Activated naive CD8-positive, alpha-beta T cell treated with anti-CD3 and anti-CD28 coated beads, Interleukin-2, amount 10 ng/mL, durations not matched to agents 7 days and 5 days (primary cell): ENCODE measurements around the gene C1orf21. TPM values are rescaled to one million over a fixed set of nuclear protein-coding genes. Genes with fewer than 3 reads are reported as not detected.

Experiments
- ATAC-seq: fragments of 150-1000 bp; cut with Tn5 transposase; one replicate; pipeline ENCODE4 v1.10.0; 2021; ENCODE audit warnings: low read depth, moderate library complexity
- POLR2A ChIA-PET: fragments of 350-600 bp; sonication (Branson Sonifier 250); formaldehyde crosslinking; loops from one replicate; lab custom pipeline; 2021; ENCODE audit warnings: antibody characterized with exemption; lab: Charles Lee
- DNase-seq: peaks from one replicate; pipeline ENCODE4 v3.0.0; 2021
- H3K27ac Mint-ChIP-seq: one replicate; pipeline ENCODE4 v1.8.0; 2022; ENCODE audit warnings: mild to moderate bottlenecking, mixed read lengths
- H3K27me3 Mint-ChIP-seq: one replicate; pipeline ENCODE4 v1.8.0; 2022; ENCODE audit warnings: mild to moderate bottlenecking, moderate library complexity, mixed read lengths
- H3K36me3 Mint-ChIP-seq: one replicate; pipeline ENCODE4 v1.8.0; 2021; ENCODE audit warnings: mild to moderate bottlenecking, mixed read lengths
- H3K4me1 Mint-ChIP-seq: one replicate; pipeline ENCODE4 v1.8.0; 2021; ENCODE audit warnings: mixed read lengths
- H3K4me3 Mint-ChIP-seq: one replicate; pipeline ENCODE4 v1.8.0; 2022; ENCODE audit warnings: mild to moderate bottlenecking, moderate library complexity, mixed read lengths
- H3K9me3 Mint-ChIP-seq: one replicate; pipeline ENCODE4 v1.8.0; 2021; ENCODE audit warnings: mixed read lengths
- total RNA-seq, 2 experiments: library from RNA; stranded (reverse); gene quantifications; one replicate each; pipeline ENCODE4 v1.2.3, GENCODE V29; 2021

The C1orf21 gene
- total RNA-seq, 2 experiments from 2014 or later, result 9.4 to 12.9 TPM

- Mint-ChIP-seq H3K4me3 (no peak overlapping the region), H3K27me3 (peaks cover 2% of the 10 kb centered on the region)
These were observed 152.8 kb downstream of the C1orf21 start for GRCh38 chr1:184539580-184539979.

GRCh38 chr1:184541537-184542152 lies 154.8 kb downstream of the C1orf21 start:
- H3K4me3 Mint-ChIP-seq, result no peak overlapping the region
- no peaks in the 10 kb centered on the region for H3K9me3 Mint-ChIP-seq
- no peaks in the 10 kb centered on the region for H3K36me3 Mint-ChIP-seq
- H3K4me1 Mint-ChIP-seq, result no peaks in the 10 kb centered on the region
- no peak for ATAC-seq
- H3K27me3 Mint-ChIP-seq, result peaks cover 2% of the 10 kb centered on the region
- POLR2A ChIA-PET, result no interaction called here
- no peak overlapping the region for H3K27ac Mint-ChIP-seq
- DNase-seq, result no peak

More at GRCh38 chr1:184539580-184539979, 152.8 kb downstream of the C1orf21 start:
- ATAC-seq (no peak), DNase-seq (no peak)
- Mint-ChIP-seq H3K36me3 (no peaks in the 10 kb centered on the region), H3K27ac (no peak overlapping the region), H3K9me3 (no peaks in the 10 kb centered on the region), H3K4me1 (no peaks in the 10 kb centered on the region)
- POLR2A ChIA-PET, result no interaction called here

- peaks cover 2% of the 10 kb centered on the region for H3K27me3 Mint-ChIP-seq
- H3K4me3 Mint-ChIP-seq, result no peak overlapping the region
- ATAC-seq, result no peak
- DNase-seq, result no peak
- H3K27ac Mint-ChIP-seq, result no peak overlapping the region
- H3K36me3 Mint-ChIP-seq, result no peaks in the 10 kb centered on the region
- POLR2A ChIA-PET, result no interaction called here
- no peaks in the 10 kb centered on the region for H3K9me3 Mint-ChIP-seq
- H3K4me1 Mint-ChIP-seq, result no peaks in the 10 kb centered on the region
These were observed 155.5 kb downstream of the C1orf21 start for GRCh38 chr1:184542291-184542690.

DNA sequence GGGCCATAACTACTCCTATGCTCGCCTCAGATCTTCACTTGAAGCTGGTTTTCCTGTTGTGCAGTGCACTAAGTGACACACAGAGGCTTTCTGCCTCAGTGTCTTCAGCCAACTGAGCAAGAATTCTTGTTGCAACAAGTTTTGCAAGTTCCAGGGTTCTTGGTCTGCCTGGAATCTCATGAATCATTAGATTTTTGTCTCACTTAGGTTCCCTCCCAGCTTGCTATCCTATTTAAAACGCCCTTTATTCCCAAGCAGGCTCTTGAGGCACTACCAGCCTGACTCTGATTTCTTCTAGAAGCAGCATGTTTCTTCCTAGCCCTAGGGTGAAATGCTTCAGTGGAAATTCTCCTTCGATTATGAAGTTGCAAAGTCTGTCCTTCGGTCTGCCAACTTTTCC lies 158.8 kb downstream of the C1orf21 start:
- no peaks in the 10 kb centered on the region for H3K36me3 Mint-ChIP-seq
- no peaks in the 10 kb centered on the region for H3K4me1 Mint-ChIP-seq
- H3K27ac Mint-ChIP-seq, result no peak overlapping the region
- ATAC-seq, result no peak
- POLR2A ChIA-PET, result no interaction called here
- no peaks in the 10 kb centered on the region for H3K27me3 Mint-ChIP-seq
- no peaks in the 10 kb centered on the region for H3K9me3 Mint-ChIP-seq
- DNase-seq, result no peak
- no peak overlapping the region for H3K4me3 Mint-ChIP-seq

DNA sequence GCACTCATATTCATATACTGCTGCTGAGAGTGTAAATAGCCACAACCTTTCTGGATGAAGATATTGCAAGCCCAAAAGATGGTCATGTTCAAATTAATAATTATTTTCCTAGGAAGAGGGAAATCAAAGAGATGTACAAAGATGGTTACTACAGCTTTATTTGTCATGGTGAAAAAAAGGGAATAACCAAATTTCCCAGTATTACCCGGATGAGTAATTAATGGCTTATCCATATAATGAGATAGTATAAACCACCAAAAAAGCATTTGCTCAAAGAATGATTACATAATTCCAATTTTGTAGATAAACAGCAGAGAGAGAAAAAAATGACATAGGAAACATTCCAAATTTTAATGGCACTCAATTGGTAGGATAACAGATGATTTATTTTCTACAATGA lies 165.6 kb downstream of the C1orf21 start:
- Mint-ChIP-seq H3K27ac (no peak overlapping the region), H3K27me3 (peaks cover 16% of the 10 kb centered on the region), H3K4me1 (no peaks in the 10 kb centered on the region), H3K4me3 (no peak overlapping the region), H3K9me3 (no peaks in the 10 kb centered on the region), H3K36me3 (no peaks in the 10 kb centered on the region)
- DNase-seq (no peak), ATAC-seq (no peak)
- POLR2A ChIA-PET, result no interaction called here

- POLR2A ChIA-PET, result no interaction called here
- no peak overlapping the region for H3K27ac Mint-ChIP-seq
These were observed 167.0 kb downstream of the C1orf21 start for GRCh38 chr1:184553845-184554244.

GRCh38 chr1:184555665-184556641 lies 169.1 kb downstream of the C1orf21 start:
- POLR2A ChIA-PET, result no interaction called here
- Mint-ChIP-seq H3K27ac (no peak overlapping the region), H3K4me1 (no peaks in the 10 kb centered on the region), H3K9me3 (no peaks in the 10 kb centered on the region), H3K36me3 (no peaks in the 10 kb centered on the region), H3K27me3 (peaks cover 16% of the 10 kb centered on the region), H3K4me3 (no peak overlapping the region)
- DNase-seq (no peak), ATAC-seq (no peak)

More at GRCh38 chr1:184553845-184554244, 167.0 kb downstream of the C1orf21 start:
- H3K4me3 Mint-ChIP-seq, result no peak overlapping the region
- H3K4me1 Mint-ChIP-seq, result no peaks in the 10 kb centered on the region
- peaks cover 16% of the 10 kb centered on the region for H3K27me3 Mint-ChIP-seq
- H3K36me3 Mint-ChIP-seq, result no peaks in the 10 kb centered on the region
- no peaks in the 10 kb centered on the region for H3K9me3 Mint-ChIP-seq
- DNase-seq (no peak), ATAC-seq (no peak)

DNA sequence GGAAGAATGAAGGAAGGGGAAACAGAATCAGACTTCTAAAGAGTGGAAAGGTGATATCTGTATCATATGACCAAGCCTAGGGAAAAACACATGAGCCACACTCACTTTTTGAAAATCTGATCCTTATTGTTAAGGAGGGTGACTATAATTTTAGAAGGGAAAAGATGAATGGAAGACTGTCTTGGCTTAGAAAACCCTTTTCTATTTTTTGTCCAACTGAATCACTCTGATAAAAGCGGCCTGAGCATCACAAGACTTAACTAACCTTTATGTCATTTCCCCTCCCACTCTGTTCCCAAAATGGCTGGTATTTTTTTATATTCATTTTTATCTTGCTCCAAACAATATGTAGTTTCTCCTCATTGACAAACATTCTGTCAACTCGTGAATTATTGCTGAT lies 169.8 kb downstream of the C1orf21 start:
- no peak for ATAC-seq
- H3K9me3 Mint-ChIP-seq, result no peaks in the 10 kb centered on the region
- no peak overlapping the region for H3K4me3 Mint-ChIP-seq
- POLR2A ChIA-PET, result no interaction called here
- H3K4me1 Mint-ChIP-seq, result no peaks in the 10 kb centered on the region
- H3K27me3 Mint-ChIP-seq, result peaks cover 18% of the 10 kb centered on the region
- H3K36me3 Mint-ChIP-seq, result no peaks in the 10 kb centered on the region
- H3K27ac Mint-ChIP-seq, result no peak overlapping the region
- DNase-seq, result no peak

DNA sequence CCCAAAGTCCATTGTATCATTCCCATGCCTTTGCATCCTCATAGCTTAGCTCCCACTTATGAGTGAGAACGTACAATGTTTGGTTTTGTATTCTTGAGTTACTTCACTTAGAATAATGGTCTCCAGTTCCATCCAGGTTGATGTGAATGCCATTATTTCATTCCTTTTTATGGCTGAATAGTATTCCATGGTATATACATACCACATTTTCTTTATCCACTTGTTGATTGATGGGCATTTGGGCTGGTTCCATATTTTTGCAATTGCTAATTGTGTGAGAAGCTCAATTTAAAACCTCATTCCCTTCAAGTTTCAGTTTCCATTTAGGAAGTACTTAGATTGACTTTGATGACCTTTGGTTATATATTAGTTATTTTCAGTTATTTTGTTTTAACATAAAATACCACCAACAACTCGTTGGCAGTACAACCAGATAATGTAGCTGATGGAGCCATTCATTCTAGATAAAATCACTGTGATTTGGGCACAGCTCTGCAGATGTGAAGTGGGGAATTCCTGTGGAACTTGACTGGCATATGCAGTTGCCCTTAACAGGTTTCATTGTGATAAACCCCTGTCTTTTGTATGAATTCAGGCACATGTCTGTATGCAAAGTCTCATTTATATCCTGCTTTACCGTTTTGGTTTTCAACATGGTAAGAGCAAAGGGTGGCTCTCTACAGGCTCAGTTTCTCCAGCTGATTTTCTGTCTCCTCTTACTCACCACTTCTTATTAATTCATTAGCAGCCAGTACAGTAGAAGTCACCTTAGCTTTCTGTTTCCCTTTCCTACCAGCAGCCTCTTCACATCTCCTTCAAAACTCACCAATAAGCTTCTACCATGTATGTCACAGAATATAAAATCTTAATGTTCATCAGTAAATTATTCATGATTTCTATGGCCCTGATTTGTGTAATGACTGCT lies 170.9 kb downstream of the C1orf21 start:
- Mint-ChIP-seq H3K36me3 (no peaks in the 10 kb centered on the region), H3K9me3 (no peaks in the 10 kb centered on the region), H3K4me3 (no peak overlapping the region), H3K27ac (no peak overlapping the region), H3K27me3 (peaks cover 12% of the 10 kb centered on the region), H3K4me1 (no peaks in the 10 kb centered on the region)
- POLR2A ChIA-PET, result no interaction called here
- no peak for ATAC-seq
- no peak for DNase-seq

GRCh38 chr1:184558691-184559090 lies 171.9 kb downstream of the C1orf21 start:
- ATAC-seq (no peak), DNase-seq (no peak)
- POLR2A ChIA-PET, result no interaction called here
- H3K4me1 Mint-ChIP-seq, result no peaks in the 10 kb centered on the region
- no peak overlapping the region for H3K27ac Mint-ChIP-seq
- H3K27me3 Mint-ChIP-seq, result peaks cover 8% of the 10 kb centered on the region
- H3K9me3 Mint-ChIP-seq, result no peaks in the 10 kb centered on the region
- H3K36me3 Mint-ChIP-seq, result no peaks in the 10 kb centered on the region
- H3K4me3 Mint-ChIP-seq, result no peak overlapping the region

- Mint-ChIP-seq H3K4me1 (no peaks in the 10 kb centered on the region), H3K27ac (no peak overlapping the region), H3K27me3 (peaks cover 7% of the 10 kb centered on the region), H3K36me3 (no peaks in the 10 kb centered on the region), H3K4me3 (no peak overlapping the region), H3K9me3 (no peaks in the 10 kb centered on the region)
- DNase-seq, result no peak
- POLR2A ChIA-PET, result no interaction called here
- ATAC-seq, result no peak
These were observed 172.4 kb downstream of the C1orf21 start for GRCh38 chr1:184559117-184559713.

DNA sequence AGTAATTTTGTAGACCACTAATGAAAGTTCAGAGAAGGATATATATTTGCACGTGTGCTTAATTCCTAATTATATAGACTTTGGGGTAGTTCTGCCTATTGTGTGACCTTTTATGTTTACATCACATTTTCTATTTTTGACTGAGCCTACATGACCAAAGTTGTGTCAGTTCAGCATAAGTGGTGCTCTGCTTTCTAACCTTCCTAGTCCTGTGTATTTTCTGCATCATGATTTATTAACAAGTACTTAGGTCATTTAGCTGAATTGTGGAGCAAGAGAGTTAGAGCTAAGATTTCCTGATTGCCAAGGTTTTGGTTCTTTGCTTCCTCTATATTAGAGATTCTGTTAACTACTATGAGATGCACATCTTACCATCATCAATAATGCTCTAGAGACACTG lies 176.0 kb downstream of the C1orf21 start:
- POLR2A ChIA-PET, result no interaction called here
- Mint-ChIP-seq H3K27ac (no peak overlapping the region), H3K36me3 (no peaks in the 10 kb centered on the region), H3K4me3 (no peak overlapping the region), H3K9me3 (no peaks in the 10 kb centered on the region), H3K4me1 (no peaks in the 10 kb centered on the region), H3K27me3 (peaks cover 5% of the 10 kb centered on the region)
- ATAC-seq (no peak), DNase-seq (no peak)

GRCh38 chr1:184563308-184563707 lies 176.5 kb downstream of the C1orf21 start:
- no peaks in the 10 kb centered on the region for H3K4me1 Mint-ChIP-seq
- no peak overlapping the region for H3K4me3 Mint-ChIP-seq
- POLR2A ChIA-PET, result no interaction called here

More at GRCh38 chr1:184563308-184563707, 176.5 kb downstream of the C1orf21 start:
- ATAC-seq, result no peak
- Mint-ChIP-seq H3K36me3 (no peaks in the 10 kb centered on the region), H3K27me3 (peaks cover 6% of the 10 kb centered on the region), H3K9me3 (no peaks in the 10 kb centered on the region), H3K27ac (no peak overlapping the region)
- no peak for DNase-seq
